ENCODE measurements around the gene RASA1.
A peak's percentile ranks its signal among the peaks of the same experiment; 100 is the strongest.
"Not testable (repeated sequence)": the region's sequence is repeated elsewhere in the genome, so short reads cannot be mapped to it uniquely, and the experiment has no call there.

Gene RASA1

DNA sequence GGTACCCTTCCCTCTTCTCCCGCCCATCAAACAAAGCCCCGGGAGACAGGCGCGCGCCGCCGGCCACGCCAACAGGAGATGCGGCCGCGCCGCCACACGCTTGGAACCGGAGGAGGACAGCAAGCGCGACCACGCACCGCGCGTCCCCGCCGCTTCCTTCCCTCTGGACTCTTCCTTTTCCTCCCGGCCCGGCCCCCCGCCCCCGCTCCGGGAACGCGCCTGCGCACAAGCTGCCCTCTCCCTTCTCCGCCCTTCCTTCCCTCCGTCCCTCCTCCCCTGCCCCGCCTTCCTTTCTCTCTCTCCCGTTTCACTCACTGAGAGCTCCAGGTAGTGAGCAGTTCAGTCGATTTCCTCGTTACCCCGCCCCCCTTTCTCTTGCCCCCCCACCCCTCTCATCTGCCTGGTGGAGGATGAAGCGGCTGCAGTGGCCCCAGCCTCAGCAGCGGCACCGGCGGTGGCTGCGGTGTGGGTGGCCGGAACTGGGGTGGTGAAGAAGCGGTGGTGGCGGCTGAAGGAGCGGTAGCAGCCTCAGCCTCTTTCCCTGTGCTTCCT is at the start of gene RASA1:
Gene RASA1 (plus strand): TSS at position 310 of the 552 bp plus-strand sequence. CDS start 569 bp downstream, outside the sequence.
- peak; percentile 45 for DNase-seq (ENCODE audit: low read depth, low spot score)

DNA sequence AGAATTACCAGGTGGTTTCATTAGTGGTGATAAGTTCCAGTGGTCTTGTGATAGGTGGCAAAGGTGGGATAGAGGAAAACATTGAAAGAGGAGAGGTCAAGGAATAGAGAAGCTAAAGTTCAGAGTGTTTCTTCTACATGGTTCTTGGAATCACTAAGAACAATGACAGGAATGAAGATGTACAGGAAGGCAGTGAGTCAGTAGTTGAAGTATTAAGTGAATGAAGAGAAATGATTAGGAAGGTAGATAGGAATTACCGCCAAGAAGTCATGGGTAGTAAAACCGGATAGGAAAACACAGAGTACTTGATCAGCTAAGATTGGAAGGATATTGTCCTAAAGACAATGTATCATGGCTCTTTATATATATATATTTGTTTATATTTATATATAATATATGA is 37.9 kb upstream of the RASA1 start:
- DNase-seq (ENCODE audit: low read depth, low spot score): no peak

DNA sequence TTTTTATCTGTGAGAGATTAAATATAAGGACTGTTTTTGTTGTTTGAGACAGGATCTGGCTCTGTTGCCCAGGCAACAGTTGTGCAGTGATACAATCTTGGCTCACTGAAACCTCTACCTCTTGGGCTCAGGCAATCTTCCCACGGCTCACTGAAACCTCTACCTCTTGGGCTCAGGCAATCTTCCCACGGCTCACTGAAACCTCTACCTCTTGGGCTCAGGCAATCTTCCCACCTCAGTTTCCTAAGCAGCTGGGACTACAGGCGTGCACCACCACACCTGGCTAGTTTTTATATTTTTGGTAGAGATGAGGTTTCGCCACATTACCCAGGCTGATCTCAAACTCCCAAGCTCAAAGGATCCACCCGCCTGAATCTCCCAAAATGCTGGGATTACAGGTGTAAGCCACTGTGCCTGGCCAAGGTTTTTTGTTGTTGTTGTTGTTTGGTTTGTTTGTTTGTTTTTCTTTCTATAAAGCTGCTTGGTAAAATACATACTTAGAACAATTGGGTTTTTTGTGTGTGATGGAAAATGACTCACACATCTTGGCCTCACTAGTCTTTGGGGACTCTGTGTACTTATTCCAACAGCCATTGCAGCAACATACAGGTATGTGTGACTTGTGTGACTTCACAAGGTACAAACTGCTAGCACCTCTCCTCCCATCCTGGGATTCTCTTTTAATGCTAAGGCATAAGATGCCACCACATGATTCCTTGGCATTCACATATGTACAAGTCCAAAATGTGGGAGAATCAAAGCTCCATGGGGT is 36.5 kb upstream of the RASA1 start:
- no peak for DNase-seq (ENCODE audit: low read depth, low spot score)

DNA sequence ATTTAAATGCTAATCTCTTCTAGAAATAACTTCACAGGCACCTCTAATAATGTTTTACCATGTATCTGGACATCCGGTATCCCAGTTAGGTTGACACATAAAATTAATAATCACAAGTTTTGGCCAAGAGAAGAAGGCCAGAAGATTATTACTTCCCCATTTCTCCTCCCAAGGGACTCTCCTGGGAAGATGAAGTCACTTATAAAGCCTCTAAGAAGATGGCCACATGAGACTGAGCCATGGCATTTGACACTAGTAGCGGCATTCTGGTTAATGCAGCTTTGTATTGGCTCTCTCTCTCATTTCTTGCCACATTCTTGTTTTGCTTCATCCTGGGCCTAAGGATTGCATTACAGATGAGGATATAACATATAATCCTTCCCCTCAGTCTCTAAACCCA is 34.5 kb upstream of the RASA1 start:
- no peak for DNase-seq (ENCODE audit: low read depth, low spot score)

DNA sequence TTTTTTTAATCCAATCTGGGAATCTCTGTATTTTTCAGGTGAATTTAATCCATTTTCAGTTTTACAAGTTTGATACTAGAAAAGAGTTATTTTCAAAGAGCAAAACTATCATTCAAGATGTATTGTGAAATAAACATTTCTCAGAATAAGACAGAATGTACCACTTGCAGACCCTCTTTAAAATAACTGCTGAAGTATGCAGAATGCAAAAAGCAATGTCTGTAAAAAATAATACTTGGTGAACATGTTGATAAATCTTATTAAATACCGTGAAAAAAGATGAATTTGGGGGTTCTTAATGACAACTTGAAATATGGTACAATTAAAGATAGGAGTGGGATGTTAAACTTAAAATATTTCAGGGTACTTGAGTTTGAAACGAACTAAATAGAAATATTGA is 26.1 kb upstream of the RASA1 start:
- no peak for DNase-seq (ENCODE audit: low read depth, low spot score)

DNA sequence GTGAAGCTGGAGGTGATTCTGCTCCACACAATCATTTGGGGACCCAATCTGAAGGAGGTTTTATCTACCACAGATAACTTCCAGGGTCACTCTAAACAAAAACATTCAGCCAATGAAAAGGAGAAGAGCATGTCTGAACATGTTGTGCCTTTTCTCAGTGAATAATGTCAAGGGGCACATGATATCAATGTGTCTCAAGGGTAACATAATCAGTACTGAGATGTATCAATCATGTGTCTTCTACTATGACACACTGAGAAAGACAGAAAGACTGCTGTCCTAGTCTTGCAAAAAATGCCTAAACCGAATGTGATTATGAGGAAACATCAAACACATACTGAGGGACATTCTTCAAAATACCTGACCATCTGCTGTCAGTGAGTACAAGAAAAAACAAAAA is 25.4 kb upstream of the RASA1 start:
- no peak for DNase-seq (ENCODE audit: low read depth, low spot score)

DNA sequence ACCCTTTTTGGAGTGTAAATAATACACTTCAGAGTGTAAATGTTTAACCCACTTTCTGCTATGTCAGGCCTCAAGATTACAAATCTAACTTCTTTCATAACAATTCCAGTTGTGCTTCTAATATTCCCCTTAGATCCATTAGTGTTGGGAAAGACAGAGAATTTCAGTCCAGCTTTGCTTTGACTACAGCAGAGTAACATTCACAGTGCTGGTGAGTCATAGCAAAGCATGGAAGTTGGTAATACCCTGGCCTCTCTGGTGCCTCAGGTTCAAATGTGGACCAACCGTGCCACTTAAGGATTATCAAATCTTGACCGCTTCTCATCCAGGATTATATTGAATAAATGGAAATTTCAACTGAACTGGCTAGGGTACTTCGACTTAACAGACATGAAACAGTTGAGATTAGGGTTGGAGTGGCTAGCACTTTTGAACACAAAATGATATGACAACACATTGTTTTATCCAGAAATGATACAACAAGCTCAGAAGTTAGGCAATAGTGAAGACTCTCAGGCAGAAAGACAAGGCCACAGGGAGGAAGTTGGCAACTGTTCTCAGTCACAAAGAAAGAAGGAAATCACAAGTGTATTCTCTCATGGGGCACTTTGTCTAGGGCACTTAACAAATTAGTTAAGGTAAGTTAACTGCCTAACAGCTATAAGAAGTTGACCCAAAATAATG is 24.4 kb upstream of the RASA1 start:
- DNase-seq (ENCODE audit: low read depth, low spot score): no peak

DNA sequence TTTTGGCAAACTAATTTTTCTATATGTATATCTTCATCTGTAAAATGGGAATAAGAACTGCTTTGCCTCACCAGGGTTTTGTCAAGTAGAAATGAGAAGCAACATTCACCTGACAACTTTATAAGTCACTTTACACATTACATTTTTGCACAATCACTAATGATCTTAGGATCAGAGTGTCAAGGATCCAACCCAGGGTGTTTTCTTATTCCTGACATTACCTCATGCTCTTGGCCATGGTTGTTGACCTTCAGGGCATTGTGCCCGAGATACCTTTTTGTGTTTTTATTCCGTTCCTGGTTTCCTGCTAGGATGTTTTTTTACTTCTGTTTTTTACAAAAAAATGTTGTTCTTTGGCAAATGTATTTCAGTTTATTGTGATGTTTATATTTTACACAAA is 22.2 kb upstream of the RASA1 start:
- DNase-seq (ENCODE audit: low read depth, low spot score): no peak

DNA sequence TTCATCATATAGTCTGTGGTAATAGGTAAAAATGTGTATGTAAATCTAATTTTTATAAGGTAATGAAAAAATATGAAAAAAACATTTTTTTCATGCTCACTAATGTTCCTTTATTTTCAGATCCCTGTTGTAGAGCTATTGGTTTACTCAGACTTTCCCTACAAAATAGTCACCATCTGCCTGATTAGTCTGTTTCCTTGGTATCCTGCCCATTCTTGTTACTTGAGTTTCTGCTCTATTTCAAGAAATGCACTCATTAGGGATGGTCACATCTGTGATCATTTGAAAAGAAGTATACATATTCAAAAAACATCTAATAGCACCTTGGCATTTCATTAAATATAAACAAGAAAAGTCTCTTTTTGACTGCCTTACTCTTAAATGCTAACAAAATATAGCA is 21.6 kb upstream of the RASA1 start:
- DNase-seq (ENCODE audit: low read depth, low spot score): no peak

DNA sequence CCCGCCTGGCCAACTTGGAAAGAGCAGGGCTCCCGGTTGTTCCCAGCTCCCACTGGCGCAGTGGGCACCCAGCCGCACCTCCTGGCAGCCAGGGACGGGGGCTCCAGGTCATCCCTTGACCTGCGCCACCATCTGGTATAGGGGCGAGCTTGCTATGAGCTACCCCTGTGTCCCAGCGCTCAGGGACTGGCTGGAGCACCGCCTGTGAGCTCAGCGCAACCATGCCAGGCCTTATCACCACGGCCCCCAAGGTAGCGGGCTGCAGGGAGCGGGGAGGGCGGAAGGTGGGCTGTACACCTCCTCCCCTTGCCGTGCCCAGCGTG is 15.4 kb upstream of the RASA1 start:
- no peak for DNase-seq (ENCODE audit: low read depth, low spot score)

DNA sequence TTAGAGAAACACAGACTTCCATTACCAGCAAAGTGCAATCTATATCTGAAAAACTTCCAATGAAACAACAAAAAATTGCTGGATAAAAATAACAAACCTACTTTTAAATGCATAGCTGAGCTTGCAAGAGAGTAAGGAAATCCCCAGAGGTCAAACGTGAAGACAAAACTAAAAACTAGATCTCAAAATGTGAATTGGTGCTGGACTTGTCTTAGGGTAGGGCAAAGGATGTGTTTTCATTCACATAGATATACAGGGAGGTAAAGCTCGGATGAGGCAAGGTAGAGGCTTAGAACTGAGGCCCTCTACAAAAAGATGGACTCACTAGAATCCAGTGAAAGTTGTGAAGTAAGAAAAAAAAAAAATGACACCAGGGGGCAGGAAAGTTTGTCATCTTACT is 13.6 kb upstream of the RASA1 start:
- DNase-seq (ENCODE audit: low read depth, low spot score): no peak

DNA sequence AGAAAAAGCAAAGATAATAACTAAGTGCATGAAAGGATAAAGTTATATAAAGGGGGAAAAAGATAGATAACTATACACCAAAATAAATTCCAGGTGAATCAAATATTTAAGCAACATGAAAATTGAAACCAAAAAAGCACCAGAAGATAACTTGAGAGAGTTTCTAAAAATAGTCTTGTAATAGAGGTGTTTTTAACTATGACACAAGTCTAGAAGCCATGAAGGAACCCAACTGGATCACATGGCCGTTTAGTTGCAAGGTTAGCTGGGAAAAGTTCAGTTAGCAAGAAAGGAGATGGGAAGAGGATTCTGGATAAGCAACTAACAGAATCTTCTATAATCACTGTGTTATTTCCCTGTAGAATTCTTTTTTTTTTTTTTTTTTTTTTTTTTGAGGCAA is 9.2 kb upstream of the RASA1 start:
- DNase-seq (ENCODE audit: low read depth, low spot score): no peak

DNA sequence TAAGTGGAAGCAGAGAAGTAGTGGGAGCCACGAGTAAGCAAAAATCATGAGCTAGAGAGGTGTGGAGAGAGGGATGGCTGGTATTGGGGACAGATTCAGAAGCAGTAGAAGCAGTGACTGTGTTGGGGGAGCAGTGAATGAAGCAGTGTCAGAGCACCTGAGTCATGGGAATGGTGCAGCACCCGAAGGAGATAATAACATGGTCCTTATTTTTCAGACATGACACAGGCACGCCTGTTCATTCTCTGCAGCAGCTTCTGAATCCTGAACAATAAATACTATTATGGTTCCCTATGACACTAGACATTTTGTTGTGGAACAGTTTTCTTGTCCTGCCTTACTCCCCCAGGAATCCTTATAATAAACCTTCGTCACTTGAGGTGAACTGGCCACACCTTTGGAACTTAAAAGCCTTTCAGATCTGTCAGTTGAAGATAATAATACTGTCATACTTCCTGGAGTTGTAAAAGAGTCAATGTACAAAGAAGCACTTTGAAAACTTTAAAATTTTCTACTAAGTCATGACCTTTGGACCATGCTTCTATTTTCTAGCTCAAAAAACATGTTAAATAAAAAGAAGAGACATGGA is 7.0 kb upstream of the RASA1 start:
- DNase-seq (ENCODE audit: low read depth, low spot score): no peak

DNA sequence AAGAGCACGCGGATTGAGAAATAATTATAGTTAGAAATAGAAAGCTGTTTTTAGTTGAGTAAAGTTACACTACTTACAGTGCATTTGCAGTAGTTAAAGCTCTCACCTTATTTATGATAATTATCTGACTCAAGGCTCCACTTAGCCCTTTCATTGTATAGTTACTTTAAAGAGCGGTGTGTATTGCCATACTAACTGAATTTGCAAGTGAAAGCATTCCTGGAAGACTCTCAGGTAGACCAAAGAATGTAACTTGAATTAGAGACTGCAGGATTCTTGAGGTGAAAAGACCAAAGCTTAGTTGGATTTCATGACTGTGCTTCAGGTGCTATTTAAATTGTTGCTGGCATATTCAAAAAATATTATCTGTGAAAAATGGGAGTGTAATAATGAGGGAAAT is 4.2 kb upstream of the RASA1 start:
- DNase-seq (ENCODE audit: low read depth, low spot score): no peak

DNA sequence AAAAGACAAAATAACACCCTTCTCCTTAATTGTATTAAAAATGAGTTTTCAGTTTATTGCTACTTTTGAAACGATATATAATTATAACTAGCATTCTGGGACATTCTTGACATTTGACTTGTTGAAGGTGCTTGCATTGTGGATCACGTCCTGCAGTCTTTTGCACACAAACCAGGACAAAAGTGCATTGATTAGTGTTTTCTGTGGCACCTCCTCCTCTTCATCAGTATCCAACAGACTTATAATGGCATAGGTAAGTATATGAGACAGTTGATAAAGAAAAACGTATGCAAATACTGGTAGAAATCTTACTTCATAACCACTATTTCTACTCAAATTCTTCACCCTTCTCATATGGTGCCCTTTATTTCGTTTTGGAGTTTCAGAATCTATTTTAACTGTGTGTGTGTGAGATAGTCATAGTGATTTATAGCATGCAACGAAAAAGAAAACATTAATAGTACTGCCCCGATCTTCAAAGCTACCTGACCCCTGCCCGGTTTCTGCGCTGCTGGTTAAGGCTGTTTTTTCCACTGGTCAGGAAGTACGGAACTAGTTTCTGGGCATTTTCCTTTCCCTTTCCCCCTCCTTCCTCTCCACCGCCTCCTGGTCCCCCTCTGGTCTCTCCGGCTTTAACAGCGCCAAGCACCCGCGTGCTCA is 639 bp upstream of the RASA1 start:
- DNase-seq (ENCODE audit: low read depth, low spot score): no peak

DNA sequence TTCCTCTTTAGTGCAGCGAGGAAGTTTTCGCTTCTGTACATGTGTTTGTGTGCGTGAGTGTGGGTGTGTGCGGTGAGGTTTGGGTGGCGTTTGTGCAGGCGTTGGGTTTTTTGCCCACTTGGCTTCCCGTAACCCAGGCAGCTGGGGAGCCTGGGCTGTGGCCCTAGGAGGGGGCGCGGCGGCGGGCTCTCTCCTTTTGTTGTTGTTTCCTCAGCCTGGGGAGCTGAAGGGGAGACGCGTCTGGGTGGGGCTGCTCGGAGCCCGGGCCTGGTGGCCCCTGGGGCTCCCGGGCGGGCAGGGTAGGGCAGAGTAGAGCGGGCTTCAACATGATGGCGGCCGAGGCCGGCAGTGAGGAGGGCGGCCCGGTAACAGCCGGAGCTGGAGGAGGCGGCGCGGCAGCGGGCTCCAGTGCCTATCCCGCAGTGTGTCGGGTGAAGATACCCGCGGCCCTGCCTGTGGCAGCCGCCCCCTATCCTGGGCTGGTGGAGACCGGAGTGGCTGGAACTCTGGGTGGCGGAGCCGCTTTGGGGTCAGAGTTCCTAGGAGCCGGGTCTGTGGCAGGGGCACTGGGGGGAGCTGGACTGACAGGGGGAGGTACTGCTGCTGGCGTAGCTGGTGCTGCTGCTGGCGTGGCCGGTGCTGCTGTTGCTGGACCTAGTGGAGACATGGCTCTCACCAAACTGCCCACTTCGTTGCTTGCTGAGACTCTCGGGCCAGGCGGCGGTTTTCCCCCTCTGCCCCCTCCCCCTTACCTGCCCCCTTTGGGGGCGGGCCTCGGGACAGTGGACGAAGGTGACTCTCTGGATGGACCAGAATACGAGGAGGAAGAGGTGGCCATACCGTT is 665 bp downstream of the RASA1 start:
- peak; percentile 64 for DNase-seq (ENCODE audit: low read depth, low spot score)

DNA sequence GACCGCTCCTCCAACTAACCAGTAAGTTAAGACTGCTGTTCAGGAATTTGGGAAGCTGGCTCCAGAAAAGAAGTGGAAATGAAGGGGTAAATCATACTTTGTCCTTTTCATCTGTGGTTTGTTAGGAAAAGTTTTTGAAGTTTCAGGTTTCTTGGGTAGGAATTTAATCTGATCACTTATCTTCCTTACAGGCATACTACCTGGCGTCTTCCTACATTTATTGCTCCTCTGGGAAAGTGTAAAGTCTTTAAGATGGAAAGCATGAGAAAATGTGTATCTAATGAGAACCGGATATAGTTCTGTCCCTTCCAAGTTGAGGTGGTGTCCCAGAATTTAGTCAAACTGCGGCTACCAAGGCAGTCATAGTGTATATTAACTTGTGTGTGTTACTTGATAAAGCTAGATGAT is 1.3 kb downstream of the RASA1 start:
- no peak for DNase-seq (ENCODE audit: low read depth, low spot score)

DNA sequence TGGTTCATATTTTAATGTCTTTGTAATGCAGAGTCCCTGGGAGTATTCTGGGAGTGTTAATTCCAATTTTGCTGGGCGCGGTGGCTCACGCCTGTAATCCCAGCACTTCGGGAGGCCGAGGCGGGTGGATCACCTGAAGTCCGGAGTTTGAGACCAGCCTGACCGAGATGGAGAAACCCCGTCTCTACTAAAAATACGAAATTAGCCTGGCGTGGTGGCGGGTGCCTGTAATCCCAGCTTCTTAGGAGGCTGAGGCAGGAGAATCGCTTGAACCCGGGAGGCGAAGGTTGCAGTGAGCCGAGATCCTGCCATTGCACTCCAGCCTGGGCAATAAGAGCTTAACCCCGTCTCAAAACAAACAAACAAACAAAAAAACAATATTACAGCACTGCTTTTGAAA is 3.2 kb downstream of the RASA1 start:
- DNase-seq (ENCODE audit: low read depth, low spot score): not testable (repeated sequence)

DNA sequence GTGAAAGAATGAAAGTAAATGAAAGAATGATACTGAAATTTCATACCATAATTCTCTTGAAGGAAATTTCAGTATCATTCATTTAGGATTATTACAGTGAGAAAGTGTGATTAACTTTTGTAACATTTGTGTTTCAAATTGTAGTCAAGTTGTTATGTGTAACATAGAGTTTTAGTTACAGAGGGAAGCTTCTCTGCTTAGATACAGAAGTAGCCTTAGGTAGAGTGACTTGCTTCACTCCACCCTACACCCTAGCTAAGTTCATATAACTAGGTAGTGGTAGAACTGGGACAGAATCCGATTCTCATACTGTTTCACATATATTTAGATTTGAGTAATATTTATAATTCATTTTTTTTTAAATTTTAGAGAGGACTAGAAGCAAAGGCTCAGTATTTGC is 9.0 kb downstream of the RASA1 start:
- no peak for DNase-seq (ENCODE audit: low read depth, low spot score)

DNA sequence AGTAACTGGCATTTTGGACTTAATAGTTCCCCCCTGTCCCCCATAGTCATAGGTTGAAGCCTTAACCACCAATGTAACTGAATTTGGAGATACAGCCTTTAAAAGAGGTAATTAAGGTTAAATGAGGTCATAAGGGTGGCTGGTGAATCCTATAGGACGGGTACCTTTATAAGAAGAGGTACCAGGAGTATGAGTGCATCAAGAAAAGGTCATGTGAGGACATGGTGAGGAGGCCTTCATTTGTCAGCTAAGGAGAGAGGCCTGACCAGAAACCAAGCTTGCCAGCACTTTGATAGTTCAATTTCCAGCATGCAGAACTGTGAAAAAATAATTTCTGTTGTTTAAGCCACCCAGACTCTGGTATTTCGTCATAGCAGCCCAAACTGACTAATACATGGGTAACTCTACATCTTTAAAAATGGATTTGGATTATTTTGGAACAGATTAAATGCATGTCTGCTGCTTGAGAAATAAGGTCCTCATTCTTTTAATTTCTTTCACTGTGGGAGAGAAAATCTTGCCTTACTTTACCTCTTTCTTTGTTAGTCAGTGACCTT is 9.7 kb downstream of the RASA1 start:
- no peak for DNase-seq (ENCODE audit: low read depth, low spot score)

DNA sequence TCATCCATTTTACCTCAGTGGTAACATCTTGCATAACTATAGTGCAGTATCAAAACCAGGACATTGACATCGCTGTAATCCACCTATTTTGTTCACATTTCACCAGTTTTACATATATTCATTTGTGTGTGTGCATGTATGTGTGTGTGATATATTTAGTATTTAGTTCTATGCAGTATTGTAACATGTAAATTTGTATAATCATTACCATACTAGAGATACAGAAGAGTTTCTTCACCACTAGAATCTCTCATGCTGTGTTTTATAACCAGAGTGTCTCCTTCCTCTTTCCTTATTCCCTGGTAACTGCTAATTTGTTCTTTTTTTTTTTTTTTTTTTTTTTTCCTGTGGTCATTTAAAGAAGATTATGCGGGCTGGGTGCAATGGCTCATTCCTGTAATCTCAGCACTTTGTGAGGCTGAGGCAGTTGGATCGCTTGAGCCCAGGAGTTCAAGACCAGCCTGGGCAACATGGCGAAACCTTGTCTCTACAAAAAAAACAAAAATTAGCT is 11.0 kb downstream of the RASA1 start:
- no peak for DNase-seq (ENCODE audit: low read depth, low spot score)
